ENCODE data around the gene SGCA.

SGCA gene

GRCh38 chr17:50165867-50166517 is at the start of gene SGCA:
TSS of gene SGCA (plus strand) at chr17:50166005. CDS start at chr17:50166041, 36 bp downstream.
- TF ChIP-seq CTCF (IDR thresholded peaks at IDR 0.05; ENCODE audit: borderline replicate concordance, insufficient read depth, low read depth, low read length) = no peak
- no peak within 1 kb of the TSS for H3K4me3 ChIP-seq (ENCODE audit: low read depth, low read length)

DNA sequence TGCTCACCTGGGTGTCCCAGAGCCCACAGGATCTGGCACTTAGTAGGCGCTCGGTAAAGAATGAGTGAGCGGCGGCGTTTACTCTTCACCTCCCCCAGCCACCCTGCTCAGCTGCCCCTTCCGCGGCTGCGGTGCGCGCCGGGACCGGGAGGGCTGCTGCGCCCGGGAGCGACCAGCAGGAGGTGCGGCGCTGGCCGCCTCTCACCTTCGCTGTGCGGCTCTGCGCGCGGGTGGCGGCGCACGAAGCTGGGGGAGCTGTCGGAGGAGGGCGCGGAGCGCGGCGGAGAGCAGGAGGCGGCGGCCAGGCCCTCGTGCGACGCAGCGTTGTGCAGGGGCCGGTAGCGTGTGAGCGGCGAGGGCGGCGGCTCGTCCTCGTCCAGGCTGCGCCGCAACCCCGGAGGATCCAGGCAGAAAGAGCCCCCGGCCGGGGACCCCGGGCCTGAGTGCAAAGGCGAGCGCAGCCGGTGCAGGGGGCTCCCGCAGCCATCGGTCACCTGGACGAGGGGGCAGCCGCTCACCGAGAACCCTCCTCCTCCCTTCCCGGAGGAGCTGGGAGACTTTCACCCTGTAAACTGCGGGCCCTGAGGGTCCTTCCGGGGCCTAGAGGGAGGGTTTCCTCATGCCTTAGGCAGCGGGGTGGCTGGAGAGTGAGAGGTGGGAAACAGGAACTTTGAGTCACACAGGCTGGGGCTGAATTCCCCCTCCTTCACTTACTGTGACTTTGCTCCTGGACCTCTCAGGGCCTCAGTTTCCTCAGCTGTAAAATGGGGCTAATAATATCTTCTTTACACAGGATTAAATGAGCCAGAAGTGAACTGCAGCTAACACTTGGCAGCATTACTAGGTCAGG is 48.4 kb upstream of the SGCA start:
- no peak overlapping the region for H3K4me3 ChIP-seq (ENCODE audit: low read depth, low read length)
- peak; percentile 58 for TF ChIP-seq CTCF (IDR thresholded peaks at IDR 0.05; ENCODE audit: borderline replicate concordance, insufficient read depth, low read depth, low read length)

- H3K4me3 ChIP-seq (ENCODE audit: low read depth, low read length) = no peak overlapping the region
- no peak for TF ChIP-seq CTCF (IDR thresholded peaks at IDR 0.05; ENCODE audit: borderline replicate concordance, insufficient read depth, low read depth, low read length)
Measured at GRCh38 chr17:50118076-50118827, 47.6 kb upstream of the SGCA start.

DNA sequence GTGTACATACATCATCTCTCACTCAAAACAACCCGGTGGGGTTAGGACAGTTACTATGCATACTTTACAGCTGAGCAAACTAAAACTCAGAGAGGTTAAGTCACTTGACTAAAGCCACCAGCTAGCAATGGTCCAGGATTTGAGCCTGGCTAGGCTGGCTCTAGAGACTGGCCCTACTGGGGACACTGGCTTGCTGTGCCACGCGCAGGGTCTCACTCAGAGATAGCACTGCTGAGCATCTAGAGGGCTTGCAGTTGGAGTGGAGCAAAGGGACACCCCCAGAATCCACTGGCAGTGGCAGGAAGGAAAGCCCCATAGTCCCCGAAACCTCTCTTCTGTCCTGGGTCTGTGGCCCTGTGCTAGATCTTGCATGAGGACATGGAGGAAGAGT is 47.0 kb upstream of the SGCA start:
- TF ChIP-seq CTCF (IDR thresholded peaks at IDR 0.05; ENCODE audit: borderline replicate concordance, insufficient read depth, low read depth, low read length) = no peak

DNA sequence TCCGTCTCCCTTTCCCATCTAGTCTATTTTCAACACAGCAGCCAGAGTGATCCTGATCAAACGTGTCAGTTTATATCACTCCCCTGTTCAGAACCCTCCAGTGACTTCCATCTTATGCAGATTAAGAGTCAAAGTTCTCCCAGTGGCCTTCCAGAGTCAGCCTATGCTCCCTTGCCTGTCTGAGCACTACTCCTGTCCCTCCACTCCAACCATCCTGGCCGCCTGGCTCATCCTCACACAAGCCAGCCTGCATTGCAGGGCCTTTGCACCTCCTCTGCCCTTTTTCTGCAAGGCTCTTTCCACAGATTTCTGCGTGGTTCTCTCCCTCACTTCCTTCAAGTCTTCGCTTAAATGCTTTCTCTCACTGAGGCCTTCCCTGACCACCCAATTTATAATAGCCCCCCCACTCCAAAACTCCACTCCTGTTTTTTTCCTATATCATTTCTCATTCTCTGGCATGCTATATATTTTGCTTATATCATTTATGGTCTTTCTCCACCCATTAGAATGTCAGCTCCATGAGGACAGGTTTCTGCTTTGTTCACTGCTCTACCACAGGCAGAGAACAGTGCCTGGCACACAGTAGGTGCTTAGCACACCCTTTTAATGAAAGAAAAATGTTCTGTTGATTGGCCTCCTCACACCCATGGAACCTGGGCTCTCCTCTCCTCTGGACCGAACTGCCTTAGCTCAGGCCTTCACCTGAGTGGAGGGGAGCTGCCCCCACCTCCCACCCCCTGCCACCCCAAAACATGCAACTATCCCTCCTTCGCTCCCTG is 45.1 kb upstream of the SGCA start:
- TF ChIP-seq CTCF (IDR thresholded peaks at IDR 0.05; ENCODE audit: borderline replicate concordance, insufficient read depth, low read depth, low read length) = no peak
- H3K4me3 ChIP-seq (ENCODE audit: low read depth, low read length) = no peak overlapping the region

More for the DNA sequence above, 47.0 kb upstream of the SGCA start:
- H3K4me3 ChIP-seq (ENCODE audit: low read depth, low read length) = no peak overlapping the region

- H3K4me3 ChIP-seq (ENCODE audit: low read depth, low read length) = no peak overlapping the region
- no peak for TF ChIP-seq CTCF (IDR thresholded peaks at IDR 0.05; ENCODE audit: borderline replicate concordance, insufficient read depth, low read depth, low read length)
Measured at GRCh38 chr17:50122945-50123344, 42.9 kb upstream of the SGCA start.

Measured in GM12875 (cell line).